SU-DHL-6 (cell line): ENCODE measurements around the gene ADGRB3.

Experiments used
- CTCF ChIP-seq: fragments of 200-600 bp; sonication (generic); IDR thresholded peaks from one replicate; pipeline ENCODE4 v1.5.1; 2017; ENCODE audit warnings: antibody characterized with exemption, mild to moderate bottlenecking, low read length, moderate library complexity; ENCODE audit not compliant: insufficient read depth, poor library complexity, severe bottlenecking
- EZH2phosphoT487 ChIP-seq: fragments of 200-600 bp; sonication (generic), shearing (Covaris generic); conservative IDR thresholded peaks from 2 replicates; pipeline ENCODE4 v1.6.1; 2018; ENCODE audit warnings: mild to moderate bottlenecking, antibody characterized with exemption, low read length, moderate library complexity, mixed read lengths

GRCh38 chr6:68911334-68911733 lies 276.3 kb downstream of the ADGRB3 start:
- no peak for TF ChIP-seq CTCF
- TF ChIP-seq EZH2phosphoT487 = no peak
